HEK293 (cell line): ENCODE results near the gene SH3BP5.
A peak's percentile ranks its signal among the peaks of the same experiment; 100 is the strongest.

ENCODE experiments used
- CTCF ChIA-PET: fragments of 350-600 bp; formaldehyde crosslinking; extraction: SDS; loops from one replicate; lab custom pipeline; 2021; ENCODE audit warnings: antibody characterized with exemption; lab: Yijun Ruan, JAX
- POLR2A ChIA-PET: fragments of 300-600 bp; formaldehyde crosslinking; extraction: SDS; loops from one replicate; lab custom pipeline; 2020; ENCODE audit warnings: antibody characterized with exemption, inconsistent platforms; lab: Yijun Ruan, JAX
- H3K27ac ChIP-seq: fragments of 200-500 bp; sonication (Bioruptor generic); 2 replicates; pipeline ENCODE4 v1.5.1; 2014; ENCODE audit warnings: low read depth, low read length, control low read depth, inconsistent platforms; ENCODE audit errors: extremely low read depth
- H3K36me3 ChIP-seq, 2 experiments: fragments of 200-500 bp in 1 of 2; sonication (Bioruptor generic) in 1 of 2; 1 replicate in 1 of 2; 2 replicates in 1 of 2; pipeline ENCODE4 v1.5.1; 2014 to 2017; ENCODE audit warnings: inconsistent platforms in 2 of 2, low read length in 2 of 2; ENCODE audit not compliant: control insufficient read depth in 2 of 2, insufficient read depth in 1 of 2
- H3K4me1 ChIP-seq: fragments of 200-500 bp; sonication (Bioruptor generic); 2 replicates; pipeline ENCODE4 v1.5.1; 2014; ENCODE audit warnings: mild to moderate bottlenecking, low read length, inconsistent platforms; ENCODE audit not compliant: control insufficient read depth, insufficient read depth
- H3K4me3 ChIP-seq: 2 replicates; pipeline ENCODE4 v1.5.1; 2011; ENCODE audit warnings: low read depth, mild to moderate bottlenecking, control low read depth, low read length, moderate library complexity
- H3K9me3 ChIP-seq: fragments of 200-500 bp; sonication (Bioruptor generic); 2 replicates; pipeline ENCODE4 v1.5.1; 2014; ENCODE audit warnings: low read depth, low read length, inconsistent platforms; ENCODE audit not compliant: control insufficient read depth, insufficient read depth
- BCL11A ChIP-seq: fragments of 450-650 bp; formaldehyde crosslinking; IDR thresholded peaks from 2 replicates; pipeline ENCODE4 v1.5.1; 2016; ENCODE audit warnings: low read depth, missing biosample characterization, missing genetic modification characterization
- EGR2 ChIP-seq: fragments of 450-650 bp; formaldehyde crosslinking; IDR thresholded peaks from 2 replicates; pipeline ENCODE4 v1.5.1; 2016; ENCODE audit warnings: low read depth, missing biosample characterization, missing genetic modification characterization
- GLIS2 ChIP-seq: fragments of 450-650 bp; formaldehyde crosslinking; IDR thresholded peaks from 2 replicates; pipeline ENCODE4 v1.5.1; 2016; ENCODE audit warnings: missing biosample characterization, missing genetic modification characterization
- HOXC10 ChIP-seq: sonication (generic); formaldehyde crosslinking; IDR thresholded peaks from 2 replicates; pipeline ENCODE4 v1.8.1; 2023; ENCODE audit warnings: mild to moderate bottlenecking, missing genetic modification reagents
- KLF1 ChIP-seq: fragments of 450-650 bp; formaldehyde crosslinking; IDR thresholded peaks from 2 replicates; pipeline ENCODE4 v1.5.1; 2016; ENCODE audit warnings: missing biosample characterization, missing genetic modification characterization
- KLF16 ChIP-seq: fragments of 450-650 bp; formaldehyde crosslinking; IDR thresholded peaks from 2 replicates; pipeline ENCODE4 v1.5.1; 2017; ENCODE audit warnings: missing biosample characterization, missing genetic modification characterization
- MZF1 ChIP-seq: fragments of 450-650 bp; formaldehyde crosslinking; IDR thresholded peaks from 2 replicates; pipeline ENCODE4 v1.5.1; 2017; ENCODE audit warnings: missing biosample characterization, missing genetic modification characterization, borderline replicate concordance
- ZBTB17 ChIP-seq: fragments of 450-650 bp; formaldehyde crosslinking; IDR thresholded peaks from 2 replicates; pipeline ENCODE4 v1.5.1; 2016; ENCODE audit warnings: missing biosample characterization, missing genetic modification characterization
- ZFP3 ChIP-seq: fragments of 450-650 bp; formaldehyde crosslinking; IDR thresholded peaks from 2 replicates; pipeline ENCODE4 v1.5.1; 2016; ENCODE audit warnings: low read depth, missing biosample characterization, missing genetic modification characterization
- ZNF221 ChIP-seq: fragments of 450-650 bp; formaldehyde crosslinking; IDR thresholded peaks from 2 replicates; pipeline ENCODE4 v1.5.1; 2017; ENCODE audit warnings: missing biosample characterization, missing genetic modification characterization, borderline replicate concordance
- ZNF274 ChIP-seq, 2 experiments: fragments of 200-500 bp in 1 of 2; fragments of 450-650 bp in 1 of 2; sonication (Bioruptor generic) in 1 of 2; formaldehyde crosslinking in 1 of 2; IDR thresholded peaks; 2 replicates each; pipeline versions ENCODE4 v1.5.1 to v1.6.1; 2014 to 2016; ENCODE audit warnings: borderline replicate concordance in 1 of 2, inconsistent platforms in 1 of 2, low read length in 1 of 2, missing biosample characterization in 1 of 2, missing genetic modification characterization in 1 of 2
- ZNF292 ChIP-seq: fragments of 450-650 bp; formaldehyde crosslinking; IDR thresholded peaks from 2 replicates; pipeline ENCODE4 v1.5.1; 2016; ENCODE audit warnings: low read depth, missing biosample characterization, missing genetic modification characterization, borderline replicate concordance
- ZNF350 ChIP-seq: fragments of 450-650 bp; formaldehyde crosslinking; IDR thresholded peaks from 2 replicates; pipeline ENCODE4 v1.5.0; 2017; ENCODE audit warnings: missing biosample characterization, mild to moderate bottlenecking, missing genetic modification characterization
- ZNF473 ChIP-seq: fragments of 450-650 bp; formaldehyde crosslinking; IDR thresholded peaks from 2 replicates; pipeline ENCODE4 v1.5.1; 2017; ENCODE audit warnings: missing biosample characterization, missing genetic modification characterization
- ZNF529 ChIP-seq: fragments of 450-650 bp; formaldehyde crosslinking; IDR thresholded peaks from 2 replicates; pipeline ENCODE4 v1.5.1; 2017; ENCODE audit warnings: missing genetic modification characterization, missing biosample characterization; ENCODE audit not compliant: insufficient replicate concordance
- ZNF544 ChIP-seq: fragments of 450-650 bp; formaldehyde crosslinking; IDR thresholded peaks from 2 replicates; pipeline ENCODE4 v1.5.0; 2017; ENCODE audit warnings: missing biosample characterization, missing genetic modification characterization
- ZNF548 ChIP-seq: fragments of 450-650 bp; formaldehyde crosslinking; IDR thresholded peaks from 2 replicates; pipeline ENCODE4 v1.5.1; 2016; ENCODE audit warnings: missing biosample characterization, missing genetic modification characterization
- ZNF624 ChIP-seq: fragments of 450-650 bp; formaldehyde crosslinking; IDR thresholded peaks from 2 replicates; pipeline ENCODE4 v1.5.1; 2017; ENCODE audit warnings: missing biosample characterization, missing genetic modification characterization
- ZNF747 ChIP-seq: fragments of 450-650 bp; formaldehyde crosslinking; IDR thresholded peaks from 2 replicates; pipeline ENCODE4 v1.5.1; 2016; ENCODE audit warnings: missing biosample characterization, missing genetic modification characterization
- ZNF76 ChIP-seq: fragments of 450-650 bp; formaldehyde crosslinking; IDR thresholded peaks from 2 replicates; pipeline ENCODE4; 2016; ENCODE audit warnings: low read depth, missing biosample characterization, missing genetic modification characterization, borderline replicate concordance
- TF ChIP-seq, protein P1 (sequence below): fragments of 450-650 bp; formaldehyde crosslinking; IDR thresholded peaks from 2 replicates; pipeline ENCODE4; 2016; ENCODE audit warnings: missing biosample characterization, missing genetic modification characterization
- TF ChIP-seq, protein P2 (sequence below): fragments of 450-650 bp; formaldehyde crosslinking; IDR thresholded peaks from 2 replicates; pipeline ENCODE4 v1.5.1; 2016; ENCODE audit warnings: missing biosample characterization, missing genetic modification characterization
- TF ChIP-seq, protein P3 (sequence below): fragments of 450-650 bp; IDR thresholded peaks from 2 replicates; pipeline ENCODE4 v1.5.1; 2018; ENCODE audit warnings: missing biosample characterization, mild to moderate bottlenecking, missing genetic modification characterization
- TF ChIP-seq, protein P4 (sequence below): fragments of 450-650 bp; formaldehyde crosslinking; IDR thresholded peaks from 2 replicates; pipeline ENCODE4 v1.5.1; 2016; ENCODE audit warnings: missing biosample characterization, missing genetic modification characterization
- TF ChIP-seq, protein P5 (sequence below): fragments of 450-650 bp; formaldehyde crosslinking; IDR thresholded peaks from 2 replicates; pipeline ENCODE4 v1.5.1; 2016; ENCODE audit warnings: missing biosample characterization, missing genetic modification characterization

Gene SH3BP5

DNA sequence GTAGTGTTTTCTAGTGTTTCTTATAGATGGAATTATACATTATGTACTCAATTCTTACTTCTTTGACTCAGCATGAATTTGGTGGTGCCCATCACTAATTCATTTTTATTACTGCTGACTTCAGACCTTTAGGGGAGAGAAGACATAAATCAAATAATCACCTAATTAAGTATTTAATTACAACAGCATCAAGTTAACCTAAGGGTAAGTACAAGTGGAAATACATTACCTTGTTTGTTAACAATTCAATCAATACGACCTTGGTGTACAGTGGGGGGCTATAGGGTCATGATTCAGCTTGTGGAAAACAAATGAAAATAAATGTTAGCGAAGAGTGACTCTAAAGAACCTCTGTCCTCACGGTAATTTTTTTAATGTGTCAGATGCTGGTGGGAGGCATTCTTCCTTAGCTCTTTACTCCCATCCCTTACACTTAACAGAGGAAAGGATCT lies 126.9 kb downstream of the SH3BP5 start:
- CTCF ChIA-PET, result interaction anchor here (0.6 to 5.1 kb wide), 9 partner anchors 9 to 555 kb away, joined by 3 to 30 read pairs (median 4); no protein-coding TSS in a partner anchor
- Histone ChIP-seq H3K27ac (no peak overlapping the region; the same call in 1 of the 2 replicates), H3K36me3 (peaks cover 8 to 26% of the 10 kb centered on the region in 2 experiments; a peak in 2 of 3 replicates), H3K9me3 (no peaks in the 10 kb centered on the region), H3K4me1 (peaks cover 9% of the 10 kb centered on the region), H3K4me3 (peak overlapping the region; percentile 97)
- POLR2A ChIA-PET, result interaction anchor here (0.7 to 1.7 kb wide), 9 partner anchors 8 to 1059 kb away, joined by 3 to 10 read pairs (median 4); partner anchors contain the start of genes DPH3, MRPS25, OXNAD1 and RBSN
- no peak for TF ChIP-seq ZNF747 (tag by site-specific recombination)
- TF ChIP-seq ZNF529 (tag by site-specific recombination), result no peak
- TF ChIP-seq, protein P1, sequence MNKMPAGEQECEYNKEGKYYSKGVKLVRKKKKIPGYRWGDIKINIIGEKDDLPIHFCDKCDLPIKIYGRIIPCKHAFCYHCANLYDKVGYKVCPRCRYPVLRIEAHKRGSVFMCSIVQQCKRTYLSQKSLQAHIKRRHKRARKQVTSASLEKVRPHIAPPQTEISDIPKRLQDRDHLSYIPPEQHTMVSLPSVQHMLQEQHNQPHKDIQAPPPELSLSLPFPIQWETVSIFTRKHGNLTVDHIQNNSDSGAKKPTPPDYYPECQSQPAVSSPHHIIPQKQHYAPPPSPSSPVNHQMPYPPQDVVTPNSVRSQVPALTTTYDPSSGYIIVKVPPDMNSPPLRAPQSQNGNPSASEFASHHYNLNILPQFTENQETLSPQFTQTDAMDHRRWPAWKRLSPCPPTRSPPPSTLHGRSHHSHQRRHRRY (tag by site-specific recombination), result no peak
- TF ChIP-seq, protein P2, sequence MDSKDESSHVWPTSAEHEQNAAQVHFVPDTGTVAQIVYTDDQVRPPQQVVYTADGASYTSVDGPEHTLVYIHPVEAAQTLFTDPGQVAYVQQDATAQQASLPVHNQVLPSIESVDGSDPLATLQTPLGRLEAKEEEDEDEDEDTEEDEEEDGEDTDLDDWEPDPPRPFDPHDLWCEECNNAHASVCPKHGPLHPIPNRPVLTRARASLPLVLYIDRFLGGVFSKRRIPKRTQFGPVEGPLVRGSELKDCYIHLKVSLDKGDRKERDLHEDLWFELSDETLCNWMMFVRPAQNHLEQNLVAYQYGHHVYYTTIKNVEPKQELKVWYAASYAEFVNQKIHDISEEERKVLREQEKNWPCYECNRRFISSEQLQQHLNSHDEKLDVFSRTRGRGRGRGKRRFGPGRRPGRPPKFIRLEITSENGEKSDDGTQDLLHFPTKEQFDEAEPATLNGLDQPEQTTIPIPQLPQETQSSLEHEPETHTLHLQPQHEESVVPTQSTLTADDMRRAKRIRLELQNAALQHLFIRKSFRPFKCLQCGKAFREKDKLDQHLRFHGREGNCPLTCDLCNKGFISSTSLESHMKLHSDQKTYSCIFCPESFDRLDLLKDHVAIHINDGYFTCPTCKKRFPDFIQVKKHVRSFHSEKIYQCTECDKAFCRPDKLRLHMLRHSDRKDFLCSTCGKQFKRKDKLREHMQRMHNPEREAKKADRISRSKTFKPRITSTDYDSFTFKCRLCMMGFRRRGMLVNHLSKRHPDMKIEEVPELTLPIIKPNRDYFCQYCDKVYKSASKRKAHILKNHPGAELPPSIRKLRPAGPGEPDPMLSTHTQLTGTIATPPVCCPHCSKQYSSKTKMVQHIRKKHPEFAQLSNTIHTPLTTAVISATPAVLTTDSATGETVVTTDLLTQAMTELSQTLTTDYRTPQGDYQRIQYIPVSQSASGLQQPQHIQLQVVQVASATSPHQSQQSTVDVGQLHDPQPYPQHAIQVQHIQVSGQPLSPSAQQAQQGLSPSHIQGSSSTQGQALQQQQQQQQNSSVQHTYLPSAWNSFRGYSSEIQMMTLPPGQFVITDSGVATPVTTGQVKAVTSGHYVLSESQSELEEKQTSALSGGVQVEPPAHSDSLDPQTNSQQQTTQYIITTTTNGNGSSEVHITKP (tag by site-specific recombination), result no peak
- TF ChIP-seq ZNF274 (IDR thresholded peaks at IDR 0.05; ENCODE audit: low read length), result no peak
- TF ChIP-seq ZNF274 (tag by site-specific recombination; IDR thresholded peaks at IDR 0.05; ENCODE audit: borderline replicate concordance), result no peak
- TF ChIP-seq MZF1 (tag by site-specific recombination), result no peak
- TF ChIP-seq, protein P3, sequence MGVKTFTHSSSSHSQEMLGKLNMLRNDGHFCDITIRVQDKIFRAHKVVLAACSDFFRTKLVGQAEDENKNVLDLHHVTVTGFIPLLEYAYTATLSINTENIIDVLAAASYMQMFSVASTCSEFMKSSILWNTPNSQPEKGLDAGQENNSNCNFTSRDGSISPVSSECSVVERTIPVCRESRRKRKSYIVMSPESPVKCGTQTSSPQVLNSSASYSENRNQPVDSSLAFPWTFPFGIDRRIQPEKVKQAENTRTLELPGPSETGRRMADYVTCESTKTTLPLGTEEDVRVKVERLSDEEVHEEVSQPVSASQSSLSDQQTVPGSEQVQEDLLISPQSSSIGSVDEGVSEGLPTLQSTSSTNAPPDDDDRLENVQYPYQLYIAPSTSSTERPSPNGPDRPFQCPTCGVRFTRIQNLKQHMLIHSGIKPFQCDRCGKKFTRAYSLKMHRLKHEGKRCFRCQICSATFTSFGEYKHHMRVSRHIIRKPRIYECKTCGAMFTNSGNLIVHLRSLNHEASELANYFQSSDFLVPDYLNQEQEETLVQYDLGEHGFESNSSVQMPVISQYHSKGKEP (tag by site-specific recombination), result no peak
- no peak for TF ChIP-seq ZNF624
- TF ChIP-seq ZNF544 (tag by site-specific recombination), result no peak
- TF ChIP-seq ZFP3 (tag by site-specific recombination), result no peak
- no peak for TF ChIP-seq KLF1 (tag by site-specific recombination)
- no peak for TF ChIP-seq ZNF350 (tag by site-specific recombination)
- TF ChIP-seq, protein P4, sequence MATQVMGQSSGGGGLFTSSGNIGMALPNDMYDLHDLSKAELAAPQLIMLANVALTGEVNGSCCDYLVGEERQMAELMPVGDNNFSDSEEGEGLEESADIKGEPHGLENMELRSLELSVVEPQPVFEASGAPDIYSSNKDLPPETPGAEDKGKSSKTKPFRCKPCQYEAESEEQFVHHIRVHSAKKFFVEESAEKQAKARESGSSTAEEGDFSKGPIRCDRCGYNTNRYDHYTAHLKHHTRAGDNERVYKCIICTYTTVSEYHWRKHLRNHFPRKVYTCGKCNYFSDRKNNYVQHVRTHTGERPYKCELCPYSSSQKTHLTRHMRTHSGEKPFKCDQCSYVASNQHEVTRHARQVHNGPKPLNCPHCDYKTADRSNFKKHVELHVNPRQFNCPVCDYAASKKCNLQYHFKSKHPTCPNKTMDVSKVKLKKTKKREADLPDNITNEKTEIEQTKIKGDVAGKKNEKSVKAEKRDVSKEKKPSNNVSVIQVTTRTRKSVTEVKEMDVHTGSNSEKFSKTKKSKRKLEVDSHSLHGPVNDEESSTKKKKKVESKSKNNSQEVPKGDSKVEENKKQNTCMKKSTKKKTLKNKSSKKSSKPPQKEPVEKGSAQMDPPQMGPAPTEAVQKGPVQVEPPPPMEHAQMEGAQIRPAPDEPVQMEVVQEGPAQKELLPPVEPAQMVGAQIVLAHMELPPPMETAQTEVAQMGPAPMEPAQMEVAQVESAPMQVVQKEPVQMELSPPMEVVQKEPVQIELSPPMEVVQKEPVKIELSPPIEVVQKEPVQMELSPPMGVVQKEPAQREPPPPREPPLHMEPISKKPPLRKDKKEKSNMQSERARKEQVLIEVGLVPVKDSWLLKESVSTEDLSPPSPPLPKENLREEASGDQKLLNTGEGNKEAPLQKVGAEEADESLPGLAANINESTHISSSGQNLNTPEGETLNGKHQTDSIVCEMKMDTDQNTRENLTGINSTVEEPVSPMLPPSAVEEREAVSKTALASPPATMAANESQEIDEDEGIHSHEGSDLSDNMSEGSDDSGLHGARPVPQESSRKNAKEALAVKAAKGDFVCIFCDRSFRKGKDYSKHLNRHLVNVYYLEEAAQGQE, result no peak
- TF ChIP-seq GLIS2 (tag by site-specific recombination), result no peak
- no peak for TF ChIP-seq ZBTB17 (tag by site-specific recombination)
- TF ChIP-seq ZNF292 (tag by site-specific recombination), result no peak
- TF ChIP-seq KLF16 (tag by site-specific recombination), result no peak
- TF ChIP-seq HOXC10 (CRISPR knock-in tag), result no peak
- TF ChIP-seq EGR2 (tag by site-specific recombination), result no peak
- no peak for TF ChIP-seq ZNF548 (tag by site-specific recombination)
- no peak for TF ChIP-seq ZNF473 (tag by site-specific recombination)
- no peak; the same call in 1 of the 2 replicates for TF ChIP-seq BCL11A (tag by site-specific recombination)
- no peak for TF ChIP-seq ZNF76
- TF ChIP-seq, protein P5, sequence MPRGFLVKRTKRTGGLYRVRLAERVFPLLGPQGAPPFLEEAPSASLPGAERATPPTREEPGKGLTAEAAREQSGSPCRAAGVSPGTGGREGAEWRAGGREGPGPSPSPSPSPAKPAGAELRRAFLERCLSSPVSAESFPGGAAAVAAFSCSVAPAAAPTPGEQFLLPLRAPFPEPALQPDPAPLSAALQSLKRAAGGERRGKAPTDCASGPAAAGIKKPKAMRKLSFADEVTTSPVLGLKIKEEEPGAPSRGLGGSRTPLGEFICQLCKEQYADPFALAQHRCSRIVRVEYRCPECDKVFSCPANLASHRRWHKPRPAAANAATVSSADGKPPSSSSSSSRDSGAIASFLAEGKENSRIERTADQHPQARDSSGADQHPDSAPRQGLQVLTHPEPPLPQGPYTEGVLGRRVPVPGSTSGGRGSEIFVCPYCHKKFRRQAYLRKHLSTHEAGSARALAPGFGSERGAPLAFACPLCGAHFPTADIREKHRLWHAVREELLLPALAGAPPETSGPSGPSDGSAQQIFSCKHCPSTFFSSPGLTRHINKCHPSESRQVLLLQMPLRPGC (tag by site-specific recombination), result 0 out of 2 replicates have a peak, but pooled peaks have one; percentile 25
- no peak for TF ChIP-seq ZNF221 (tag by site-specific recombination)
